CD4-positive, alpha-beta T cell treated with Interleukin-21 for 1 hour (primary cell): ENCODE results near the gene ZNF514.
"Not testable (repeated sequence)": the region's sequence is repeated elsewhere in the genome, so short reads cannot be mapped to it uniquely, and the experiment has no call there.

Experiments
- DNase-seq: peaks from one replicate; pipeline ENCODE4 v3.0.0-alpha.2; 2020

The ZNF514 gene

GRCh38 chr2:95121407-95122196, 38.0 kb downstream of the ZNF514 start, which contains the start of gene MRPS5:
Gene MRPS5 (minus strand): TSS chr2:95121808. CDS start chr2:95121791, 17 bp downstream.
- DNase-seq = peak; percentile 82

DNA sequence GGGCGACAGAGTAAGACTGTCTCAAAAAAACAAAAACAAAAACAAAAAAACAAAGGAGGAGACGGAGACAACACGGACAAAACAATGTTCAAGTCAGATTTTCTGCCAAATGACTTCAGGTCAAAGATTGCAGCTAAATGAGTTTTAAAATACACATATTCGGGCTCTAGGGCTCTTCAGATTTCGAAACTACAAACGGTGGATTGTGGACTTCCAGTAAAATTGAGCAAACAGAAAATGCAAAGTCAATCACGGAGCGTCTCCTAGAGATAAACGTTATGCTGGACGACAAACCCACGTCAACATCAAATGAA, 38.6 kb downstream of the ZNF514 start:
- DNase-seq = no peak

DNA sequence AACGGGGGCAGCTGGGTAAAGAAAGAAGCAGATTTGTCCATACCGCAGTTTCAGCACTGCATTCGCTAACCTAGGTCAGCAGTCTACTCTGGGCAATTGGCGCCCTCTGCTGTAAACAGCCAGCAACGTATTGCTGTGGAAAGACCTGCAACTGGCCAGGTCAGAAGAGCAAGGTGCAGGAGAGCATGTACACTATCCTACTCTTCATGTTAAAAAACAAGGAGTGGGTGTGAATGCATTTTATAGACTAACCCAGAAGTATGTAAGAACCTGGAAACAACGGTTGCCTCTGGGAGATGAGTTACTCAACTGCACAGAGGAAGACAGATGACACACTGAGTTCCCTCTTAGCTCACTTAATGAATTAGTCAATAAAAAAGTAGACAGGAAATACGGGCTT, 44.2 kb downstream of the ZNF514 start:
- peak; percentile 81 for DNase-seq

DNA sequence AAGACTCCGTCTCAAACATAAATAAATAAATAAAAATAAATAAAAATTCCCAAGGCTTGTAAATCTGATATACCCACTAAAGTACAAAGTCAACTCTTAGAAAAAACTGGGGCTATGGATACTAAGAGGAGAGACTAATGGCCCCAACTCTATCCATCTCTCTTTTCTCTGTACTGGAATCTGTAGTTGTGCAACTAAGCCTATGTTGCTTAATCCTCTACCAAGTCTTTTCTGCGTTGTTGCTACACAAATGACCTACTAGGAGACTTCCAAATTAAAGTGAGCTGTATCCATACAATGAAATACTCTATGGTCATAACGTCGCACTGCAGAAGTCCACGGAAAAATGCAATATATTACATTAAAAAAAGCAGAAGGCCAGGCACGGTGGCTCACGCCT, 46.2 kb downstream of the ZNF514 start:
- DNase-seq = no peak

DNA sequence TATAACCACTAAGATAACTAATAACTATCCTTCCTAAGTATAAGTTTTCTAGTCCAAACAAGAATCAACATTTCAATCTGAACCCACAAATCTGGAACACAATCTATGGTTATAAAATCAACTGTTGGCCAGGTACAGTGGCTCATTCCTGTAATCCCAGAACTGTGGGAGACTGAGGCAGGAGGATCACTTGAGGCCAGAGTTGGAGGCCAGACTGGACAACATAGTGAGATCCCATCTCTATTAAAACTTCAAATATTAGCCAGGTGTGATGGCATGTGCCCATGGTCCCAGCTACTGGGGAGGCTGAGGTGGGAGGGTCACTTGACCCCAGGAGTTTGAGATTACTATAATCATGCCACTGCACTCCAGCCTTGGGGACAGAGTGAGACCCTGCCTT, 49.3 kb downstream of the ZNF514 start:
- no peak for DNase-seq

- DNase-seq = no peak
Measured at GRCh38 chr2:95109260-95109659, 50.4 kb downstream of the ZNF514 start.

GRCh38 chr2:95106081-95106480, 53.6 kb downstream of the ZNF514 start:
- no peak for DNase-seq

GRCh38 chr2:95104606-95105005, 55.0 kb downstream of the ZNF514 start:
- DNase-seq = no peak

DNA sequence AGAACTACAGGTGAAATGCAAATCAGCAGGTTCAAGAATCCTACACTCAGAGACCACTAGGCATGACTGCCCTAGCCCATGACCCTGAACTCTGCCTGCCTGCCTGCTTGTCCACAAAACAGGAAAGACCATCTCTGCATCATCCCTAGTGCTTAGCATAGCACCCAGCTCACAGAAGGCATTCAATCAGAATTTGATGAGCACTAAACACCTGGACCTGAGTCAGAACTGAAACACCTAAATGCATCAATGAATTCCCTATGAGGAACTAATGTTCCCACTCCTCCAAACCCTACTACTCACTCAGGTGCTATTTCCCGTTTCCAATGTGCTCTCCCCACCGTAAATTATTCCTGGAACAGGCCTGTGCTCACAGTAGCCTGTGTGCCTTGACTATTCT, 59.7 kb downstream of the ZNF514 start:
- no peak for DNase-seq

DNA sequence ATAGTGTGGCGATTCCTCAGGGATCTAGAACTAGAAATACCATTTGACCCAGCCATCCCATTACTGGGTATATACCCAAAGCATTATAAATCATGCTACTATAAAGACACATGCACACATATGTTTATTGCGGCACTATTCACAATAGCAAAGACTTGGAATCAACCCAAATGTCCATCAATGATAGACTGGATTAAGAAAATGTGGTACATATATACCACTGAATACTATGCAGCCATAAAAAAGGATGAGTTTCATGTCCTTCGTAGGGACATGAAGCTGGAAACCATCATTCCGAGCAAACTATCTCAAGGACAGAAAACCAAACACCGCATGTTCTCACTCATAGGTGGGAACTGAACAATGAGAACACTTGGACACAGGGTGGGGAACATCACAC, 61.4 kb downstream of the ZNF514 start:
- not testable (repeated sequence) for DNase-seq
